Psoas muscle (tissue), 8 donors: ENCODE results near the gene APOA5. TPM values are rescaled to one million over a fixed set of nuclear protein-coding genes. Genes with fewer than 3 reads are reported as not detected.

ENCODE experiments used
- ATAC-seq, 4 donors: fragments of 200-7000 bp; cut with Tn5 transposase; one replicate each; pipeline ENCODE4 v1.9.1; 2020; ENCODE audit warnings: moderate library complexity in 3 of 4, mild to moderate bottlenecking in 2 of 4
- DNase-seq, 2 donors: peaks; one replicate each; pipeline ENCODE4 v3.0.0-alpha.2; 2020
- H3K27ac ChIP-seq: fragments of 200-600 bp; one replicate; pipeline ENCODE4 v1.8.0; 2022
- H3K27me3 ChIP-seq, 3 donors: fragments of 200-600 bp in 1 of 3; one replicate each; pipeline versions ENCODE4 v1.6.1 to v1.8.0; 2013 to 2022; ENCODE audit warnings: low read length in 2 of 3, mild to moderate bottlenecking in 2 of 3, moderate library complexity in 1 of 3; ENCODE audit not compliant: insufficient read depth in 3 of 3
- H3K36me3 ChIP-seq, 2 donors: fragments of 200-600 bp in 1 of 2; one replicate each; pipeline versions ENCODE4 v1.6.1 to v1.8.0; 2013 to 2022; ENCODE audit warnings: low read depth in 1 of 2, mild to moderate bottlenecking in 1 of 2, moderate library complexity in 1 of 2; ENCODE audit not compliant: insufficient read depth in 1 of 2
- H3K4me1 ChIP-seq: fragments of 200-600 bp; one replicate; pipeline ENCODE4 v1.8.0; 2022
- H3K4me3 ChIP-seq: fragments of 200-600 bp; one replicate; pipeline ENCODE4 v1.8.0; 2022; ENCODE audit warnings: mild to moderate bottlenecking
- H3K9me3 ChIP-seq: fragments of 200-600 bp; one replicate; pipeline ENCODE4 v1.8.0; 2022
- WGBS, 3 donors: extraction: QIAGEN DNeasy Blood & Tissue Kit; methylation state at CpG; one replicate each; pipeline versions ENCODE4 v1.1.6 to v1.1.7; 2013; 5-methylcytosine and 5-hydroxymethylcytosine counted together
- intact Hi-C, 2 donors: fragments of 100-400 bp; cut with DNase I; formaldehyde crosslinking; loops; one replicate each; pipeline versions ENCODE4 v1.11.0 to v1.14.2; 2022
- polyA plus RNA-seq, 3 donors: library from polyadenylated mRNA; stranded (reverse); fragments of 200-250 nt; gene quantifications; one replicate each; pipeline ENCODE4 v1.2.3, GENCODE V29; 2013
- total RNA-seq, 4 donors: library from RNA; stranded (reverse); fragmentation: NEBNext Ultra II Directional in 2 of 4; extraction: Animal tissue kit (Norgen Biotek cat#: 25700) in 2 of 4; gene quantifications; one replicate each; pipeline versions ENCODE4 v1.2.1 to v1.2.4, GENCODE V29; 2021 to 2023
- TF ChIP-seq, protein P1 (sequence below): fragments of 200-600 bp; IDR thresholded peaks from one replicate; pipeline ENCODE4 v1.8.0; 2022; ENCODE audit warnings: antibody characterized with exemption
- donor health status: healthy with polysubstance abuse.
- donor health status: DM: no; HTN: no; CAD: no; lungs with moderate emphysema.
- donor health status: Bipolar disorder and iron deficiency.
- donor health status: healthy.
- donor health status: DM: yes; HTN: yes; CAD: no.
- donor health status: DM: no; HTN: no; CAD: no.
- donor health status: DM: no; HTN: no; CAD: no.
- donor health status: DM: yes; HTN: yes; CAD: no.

Gene APOA5
- total and polyA plus RNA-seq, 7 donors: 0.05 TPM; not detected in 6

- Histone ChIP-seq H3K27me3 (no peaks in the 10 kb centered on the region), H3K4me1 (no peaks in the 10 kb centered on the region), H3K9me3 (no peaks in the 10 kb centered on the region), H3K27ac (no peak overlapping the region), H3K36me3 (no peaks in the 10 kb centered on the region), H3K4me3 (no peak overlapping the region)
- intact Hi-C loops: loop anchor here in 1 of 2 donors (5.0 kb wide), 2 partner anchors 44 to 314 kb away; partner anchors contain the start of gene APOA1
- DNase-seq (no peak), ATAC-seq (no peak)
- TF ChIP-seq, protein P1, sequence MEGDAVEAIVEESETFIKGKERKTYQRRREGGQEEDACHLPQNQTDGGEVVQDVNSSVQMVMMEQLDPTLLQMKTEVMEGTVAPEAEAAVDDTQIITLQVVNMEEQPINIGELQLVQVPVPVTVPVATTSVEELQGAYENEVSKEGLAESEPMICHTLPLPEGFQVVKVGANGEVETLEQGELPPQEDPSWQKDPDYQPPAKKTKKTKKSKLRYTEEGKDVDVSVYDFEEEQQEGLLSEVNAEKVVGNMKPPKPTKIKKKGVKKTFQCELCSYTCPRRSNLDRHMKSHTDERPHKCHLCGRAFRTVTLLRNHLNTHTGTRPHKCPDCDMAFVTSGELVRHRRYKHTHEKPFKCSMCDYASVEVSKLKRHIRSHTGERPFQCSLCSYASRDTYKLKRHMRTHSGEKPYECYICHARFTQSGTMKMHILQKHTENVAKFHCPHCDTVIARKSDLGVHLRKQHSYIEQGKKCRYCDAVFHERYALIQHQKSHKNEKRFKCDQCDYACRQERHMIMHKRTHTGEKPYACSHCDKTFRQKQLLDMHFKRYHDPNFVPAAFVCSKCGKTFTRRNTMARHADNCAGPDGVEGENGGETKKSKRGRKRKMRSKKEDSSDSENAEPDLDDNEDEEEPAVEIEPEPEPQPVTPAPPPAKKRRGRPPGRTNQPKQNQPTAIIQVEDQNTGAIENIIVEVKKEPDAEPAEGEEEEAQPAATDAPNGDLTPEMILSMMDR: no peak
- 66 to 80% (median 69%) methylated on average over 8 of the region's 8 CpGs for WGBS, 3 donors
These were observed 1.4 kb upstream of the APOA5 start for GRCh38 chr11:116792869-116793771.

DNA sequence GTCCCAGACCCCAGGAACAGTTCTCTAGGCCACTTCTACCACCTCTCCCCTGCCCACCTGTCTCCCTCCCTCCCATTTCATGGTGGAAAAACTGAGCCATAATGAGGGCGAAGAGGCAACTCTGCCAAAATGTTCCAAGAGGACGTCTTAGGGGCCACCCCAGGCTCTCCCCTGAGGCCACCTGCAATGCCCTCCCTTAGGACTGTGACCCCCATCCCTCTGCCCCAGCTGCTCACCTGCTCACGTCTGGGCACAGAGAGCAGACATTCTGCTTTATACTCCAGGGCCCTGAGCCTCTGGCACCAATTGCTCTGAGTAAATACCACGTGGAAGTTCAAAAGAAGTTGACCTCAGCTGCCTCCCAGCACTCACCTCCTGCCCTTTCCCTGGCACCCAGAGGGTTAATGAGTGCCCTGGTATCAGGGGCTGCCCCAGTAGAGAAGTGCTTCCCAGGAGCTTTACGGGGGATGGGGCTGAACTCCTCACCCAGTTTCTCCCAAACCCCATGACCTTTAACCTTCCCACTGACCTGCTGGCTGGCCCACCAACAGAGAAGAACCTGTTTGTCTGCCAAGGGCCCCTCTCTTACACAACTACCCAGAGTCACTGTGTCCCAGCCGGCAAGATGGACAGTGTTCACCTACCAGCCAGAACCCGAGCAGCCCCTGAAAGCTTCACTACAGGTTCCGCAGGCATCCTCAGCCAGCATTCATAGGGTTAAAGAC, 627 bp upstream of the APOA5 start:
- DNase-seq (no peak), ATAC-seq (no peak)
- no peak overlapping the region for H3K4me3 ChIP-seq
- no peaks in the 10 kb centered on the region for H3K9me3 ChIP-seq
- no peaks in the 10 kb centered on the region for H3K27me3 ChIP-seq
- H3K36me3 ChIP-seq: no peaks in the 10 kb centered on the region
- no peaks in the 10 kb centered on the region for H3K4me1 ChIP-seq
- intact Hi-C loops: loop anchor here in 1 of 2 donors (5.0 kb wide), 2 partner anchors 45 to 315 kb away; partner anchors contain the start of gene APOA1
- TF ChIP-seq, protein P1: no peak
- 66 to 78% (median 70%) methylated on average over 8 of the region's 8 CpGs for WGBS, 3 donors
- H3K27ac ChIP-seq: no peak overlapping the region

DNA sequence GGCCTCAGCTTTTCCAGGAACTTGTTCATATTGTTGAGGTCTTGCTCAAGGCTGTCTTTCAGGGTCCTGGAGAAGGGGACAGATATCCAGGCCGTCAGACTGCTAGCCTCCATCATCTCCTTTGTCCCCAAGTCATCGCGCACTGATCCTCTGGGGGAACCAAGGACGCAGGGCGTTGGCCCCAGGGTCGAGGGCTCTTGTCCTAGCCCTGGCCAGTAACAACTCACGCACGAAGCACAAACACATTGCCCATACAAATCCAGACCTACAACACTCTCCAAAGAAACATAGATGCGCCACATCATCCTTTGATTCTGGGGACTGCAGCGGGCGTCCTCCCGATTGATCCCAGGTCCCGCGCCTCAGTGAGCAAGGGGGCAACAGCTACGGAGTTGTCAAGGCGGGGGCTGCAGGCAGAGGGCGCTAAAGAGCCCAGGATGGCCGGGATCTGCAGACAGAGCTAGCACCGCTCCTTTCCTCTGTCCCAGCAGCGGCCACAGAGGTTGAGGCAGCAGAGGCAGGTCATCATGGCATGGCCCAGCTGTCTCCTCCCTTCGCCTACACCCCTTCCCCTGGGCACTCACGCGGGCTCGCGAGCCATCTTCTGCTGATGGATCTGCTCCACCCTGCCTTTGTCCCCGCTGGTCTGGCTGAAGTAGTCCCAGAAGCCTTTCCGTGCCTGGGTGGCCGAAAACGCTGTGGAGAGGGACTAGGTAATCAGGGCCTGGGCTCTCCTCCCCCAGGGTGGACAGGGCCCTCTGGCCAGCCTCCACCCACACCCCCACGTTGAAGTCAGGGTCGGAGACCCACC, 472 bp downstream of the APOA5 start:
- Histone ChIP-seq H3K27me3 (no peaks in the 10 kb centered on the region), H3K36me3 (peaks cover 0 to 7% of the 10 kb centered on the region in 2 donors), H3K9me3 (no peaks in the 10 kb centered on the region), H3K4me3 (peak overlapping the region; percentile 38), H3K27ac (no peak overlapping the region), H3K4me1 (peaks cover 10% of the 10 kb centered on the region)
- DNase-seq (peak; percentile 75 to 88), ATAC-seq (peak; percentile 74 to 81 (median 78))
- TF ChIP-seq, protein P1: peak; percentile 90
- intact Hi-C loops: loop anchor here (1.0 to 5.0 kb wide), 4 partner anchors 44 to 316 kb away; partner anchors contain the start of gene APOA1 (in 1 of the 2)
- 17 to 29% (median 21%) methylated on average over 28 to 31 of the region's 31 CpGs for WGBS, 3 donors
